ENCODE measurements around the gene GPRC5B. TPM values are rescaled to one million over a fixed set of nuclear protein-coding genes. Genes with fewer than 3 reads are reported as not detected.
A peak's percentile ranks its signal among the peaks of the same experiment; 100 is the strongest.

GPRC5B gene
- total and polyA plus RNA-seq, 4 donors: 6.8 to 21.2 (median 9.5) TPM

DNA sequence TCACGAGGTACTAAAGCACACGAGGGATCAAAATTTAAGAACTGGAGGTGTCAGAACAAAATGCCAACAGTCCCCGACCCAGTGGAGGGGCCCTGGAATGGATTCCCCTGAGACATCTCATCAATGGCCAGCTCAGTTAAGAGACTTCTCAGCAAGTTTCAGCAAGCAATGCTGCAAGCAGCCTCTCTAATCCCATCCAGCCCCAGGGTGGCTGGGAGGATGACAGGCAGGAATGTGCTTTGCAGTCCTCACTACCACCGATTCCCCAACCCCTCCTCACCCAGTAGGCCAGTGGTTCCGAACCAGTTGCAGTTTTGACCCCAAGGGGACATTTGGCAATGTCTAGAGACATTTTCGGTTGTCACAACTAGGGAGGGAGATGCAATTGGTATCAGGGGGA lies 8.7 kb downstream of the GPRC5B start:
- DNase-seq (no peak), ATAC-seq (ENCODE audit: insufficient read depth, low FRiP score) (no peak)
- Histone ChIP-seq H3K27ac (ENCODE audit: low read depth in 1 of 2, low read length in 1 of 2) (peak overlapping the region in 1 of 2 donors; percentile 3), H3K9ac (ENCODE audit: insufficient read depth in 1 of 2, low read length in 2 of 2) (no peak overlapping the region), H3K36me3 (ENCODE audit: control insufficient read depth in 4 of 4, insufficient read depth in 4 of 4, low read length in 4 of 4) (peaks cover 3 to 6% (median 5%) of the 10 kb centered on the region in 4 donors), H3K27me3 (ENCODE audit: control insufficient read depth in 3 of 3, insufficient read depth in 3 of 3, low read length in 2 of 3) (no peaks in the 10 kb centered on the region), H3K9me3 (ENCODE audit: control insufficient read depth in 4 of 4, insufficient read depth in 3 of 4, low read length in 3 of 4) (peaks cover 0 to 6% (median 0%) of the 10 kb centered on the region in 4 donors), H3K4me3 (no peak overlapping the region), H3K4me1 (ENCODE audit: control insufficient read depth in 5 of 5, insufficient read depth in 5 of 5, low read length in 5 of 5) (peaks cover 0 to 14% (median 0%) of the 10 kb centered on the region in 5 donors)
- TF ChIP-seq, protein P1, sequence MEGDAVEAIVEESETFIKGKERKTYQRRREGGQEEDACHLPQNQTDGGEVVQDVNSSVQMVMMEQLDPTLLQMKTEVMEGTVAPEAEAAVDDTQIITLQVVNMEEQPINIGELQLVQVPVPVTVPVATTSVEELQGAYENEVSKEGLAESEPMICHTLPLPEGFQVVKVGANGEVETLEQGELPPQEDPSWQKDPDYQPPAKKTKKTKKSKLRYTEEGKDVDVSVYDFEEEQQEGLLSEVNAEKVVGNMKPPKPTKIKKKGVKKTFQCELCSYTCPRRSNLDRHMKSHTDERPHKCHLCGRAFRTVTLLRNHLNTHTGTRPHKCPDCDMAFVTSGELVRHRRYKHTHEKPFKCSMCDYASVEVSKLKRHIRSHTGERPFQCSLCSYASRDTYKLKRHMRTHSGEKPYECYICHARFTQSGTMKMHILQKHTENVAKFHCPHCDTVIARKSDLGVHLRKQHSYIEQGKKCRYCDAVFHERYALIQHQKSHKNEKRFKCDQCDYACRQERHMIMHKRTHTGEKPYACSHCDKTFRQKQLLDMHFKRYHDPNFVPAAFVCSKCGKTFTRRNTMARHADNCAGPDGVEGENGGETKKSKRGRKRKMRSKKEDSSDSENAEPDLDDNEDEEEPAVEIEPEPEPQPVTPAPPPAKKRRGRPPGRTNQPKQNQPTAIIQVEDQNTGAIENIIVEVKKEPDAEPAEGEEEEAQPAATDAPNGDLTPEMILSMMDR (IDR thresholded peaks at IDR 0.05; ENCODE audit: control extremely low read depth, extremely low read depth): no peak
- WGBS, 2 donors: 86 to 93% methylated on average over 6 of the region's 6 CpGs

DNA sequence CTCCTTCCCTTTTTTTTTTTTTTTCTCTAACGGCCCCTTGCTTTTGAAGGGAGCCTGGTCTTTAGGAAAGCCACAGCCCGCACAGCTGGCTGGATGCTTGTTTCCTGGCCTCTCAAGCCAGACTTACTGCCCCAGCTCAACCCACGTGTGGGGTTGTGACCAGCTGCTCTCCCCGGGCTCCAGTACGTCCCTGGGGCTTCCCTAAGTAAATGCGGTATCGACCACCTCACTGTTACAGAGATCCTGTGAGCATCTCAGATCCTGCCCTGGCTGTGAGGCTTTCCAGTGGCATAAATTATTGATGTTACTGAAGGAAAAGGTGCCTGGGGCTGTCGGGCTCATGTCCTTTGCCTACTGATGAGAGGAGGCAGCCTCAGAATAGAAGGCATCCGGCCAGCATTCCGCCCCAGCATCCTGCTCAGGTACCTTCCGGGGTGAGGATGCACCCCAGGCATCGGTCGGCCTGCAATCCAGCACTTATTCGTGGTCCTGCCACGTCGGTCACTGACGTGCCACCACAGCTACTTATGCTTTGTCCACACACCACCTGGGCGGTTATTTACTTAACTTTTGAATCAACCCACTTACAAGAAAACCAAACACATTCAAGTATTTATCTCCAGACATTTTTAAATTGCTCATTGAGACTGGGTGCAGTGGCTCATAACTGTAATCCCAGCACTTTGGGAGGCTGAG lies 9.6 kb downstream of the GPRC5B start:
- TF ChIP-seq, protein P1 (IDR thresholded peaks at IDR 0.05; ENCODE audit: control extremely low read depth, extremely low read depth): no peak
- peak overlapping the region in 1 of 2 donors; percentile 25 for H3K27ac ChIP-seq (ENCODE audit: low read depth in 1 of 2, low read length in 1 of 2)
- peaks cover 0 to 14% (median 0%) of the 10 kb centered on the region in 5 donors for H3K4me1 ChIP-seq (ENCODE audit: control insufficient read depth in 5 of 5, insufficient read depth in 5 of 5, low read length in 5 of 5)
- peaks cover 3 to 15% (median 5%) of the 10 kb centered on the region in 4 donors for H3K36me3 ChIP-seq (ENCODE audit: control insufficient read depth in 4 of 4, insufficient read depth in 4 of 4, low read length in 4 of 4)
- H3K4me3 ChIP-seq: no peak overlapping the region
- DNase-seq (no peak), ATAC-seq (ENCODE audit: insufficient read depth, low FRiP score) (no peak)
- no peak overlapping the region for H3K9ac ChIP-seq (ENCODE audit: insufficient read depth in 1 of 2, low read length in 2 of 2)
- H3K27me3 ChIP-seq (ENCODE audit: control insufficient read depth in 3 of 3, insufficient read depth in 3 of 3, low read length in 2 of 3): no peaks in the 10 kb centered on the region
- 57 to 62% methylated on average over 18 of the region's 18 CpGs for WGBS, 2 donors
- peaks cover 0 to 6% (median 0%) of the 10 kb centered on the region in 4 donors for H3K9me3 ChIP-seq (ENCODE audit: control insufficient read depth in 4 of 4, insufficient read depth in 3 of 4, low read length in 3 of 4)

DNA sequence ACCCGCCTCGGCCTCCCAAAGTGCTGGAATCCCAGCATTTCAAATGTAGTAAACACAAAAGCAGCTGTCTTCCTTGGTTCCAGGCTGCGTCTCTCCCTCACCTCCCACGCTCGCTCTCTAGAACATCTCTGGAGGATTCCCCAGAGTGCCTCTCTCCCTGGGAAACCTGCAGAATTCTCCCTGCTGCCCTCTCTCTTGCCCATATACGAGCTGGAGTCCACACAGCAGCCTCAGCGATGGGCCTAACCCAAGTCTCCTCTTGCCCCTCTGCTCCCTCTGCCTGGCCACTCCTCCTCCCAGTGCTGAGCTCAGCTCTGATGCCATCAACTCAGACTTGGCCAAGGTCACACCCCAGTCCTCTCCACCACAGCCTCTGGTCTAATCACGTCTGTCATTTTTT lies 10.6 kb downstream of the GPRC5B start:
- WGBS, 2 donors: 80 to 81% methylated on average over 8 of the region's 8 CpGs
- H3K4me3 ChIP-seq: no peak overlapping the region
- H3K4me1 ChIP-seq (ENCODE audit: control insufficient read depth in 5 of 5, insufficient read depth in 5 of 5, low read length in 5 of 5): peaks cover 0 to 14% (median 0%) of the 10 kb centered on the region in 5 donors
- no peak overlapping the region for H3K27ac ChIP-seq (ENCODE audit: low read depth in 1 of 2, low read length in 1 of 2)
- peaks cover 0 to 6% (median 0%) of the 10 kb centered on the region in 4 donors for H3K9me3 ChIP-seq (ENCODE audit: control insufficient read depth in 4 of 4, insufficient read depth in 3 of 4, low read length in 3 of 4)
- H3K9ac ChIP-seq (ENCODE audit: insufficient read depth in 1 of 2, low read length in 2 of 2): no peak overlapping the region
- no peaks in the 10 kb centered on the region for H3K27me3 ChIP-seq (ENCODE audit: control insufficient read depth in 3 of 3, insufficient read depth in 3 of 3, low read length in 2 of 3)
- peaks cover 3 to 16% (median 5%) of the 10 kb centered on the region in 4 donors for H3K36me3 ChIP-seq (ENCODE audit: control insufficient read depth in 4 of 4, insufficient read depth in 4 of 4, low read length in 4 of 4)
- DNase-seq (no peak), ATAC-seq (ENCODE audit: insufficient read depth, low FRiP score) (no peak)
- TF ChIP-seq, protein P1 (IDR thresholded peaks at IDR 0.05; ENCODE audit: control extremely low read depth, extremely low read depth): no peak

All from lung (tissue), 12 donors.